WTC11 (cell line): Measurements from ENCODE around the gene HLCS.

Experiments used
- AFF4 ChIP-seq: sonication (generic); formaldehyde crosslinking; IDR thresholded peaks from 2 replicates; pipeline ENCODE4 v1.8.1; 2023; ENCODE audit warnings: mild to moderate bottlenecking, missing genetic modification reagents, borderline replicate concordance
- ATF1 ChIP-seq: sonication (generic); formaldehyde crosslinking; IDR thresholded peaks from 2 replicates; pipeline ENCODE4 v1.8.1; 2023; ENCODE audit warnings: mild to moderate bottlenecking, moderate library complexity, missing genetic modification reagents
- CREB1 ChIP-seq: sonication (generic); formaldehyde crosslinking; IDR thresholded peaks from 2 replicates; pipeline ENCODE4 v1.8.0; 2023; ENCODE audit warnings: mild to moderate bottlenecking, missing genetic modification reagents
- ETV6 ChIP-seq: sonication (generic); formaldehyde crosslinking; IDR thresholded peaks from 2 replicates; pipeline ENCODE4 v1.8.1; 2022; ENCODE audit warnings: mild to moderate bottlenecking, missing genetic modification reagents
- TEAD1 ChIP-seq: sonication (generic); formaldehyde crosslinking; IDR thresholded peaks from 2 replicates; pipeline ENCODE4 v1.8.0; 2022; ENCODE audit warnings: mild to moderate bottlenecking, missing genetic modification reagents
- ZNF138 ChIP-seq: sonication (generic); formaldehyde crosslinking; conservative IDR thresholded peaks from 2 replicates; pipeline ENCODE4 v1.8.1; 2022; ENCODE audit warnings: mild to moderate bottlenecking, moderate library complexity, missing genetic modification reagents
- ZNF263 ChIP-seq: sonication (generic); formaldehyde crosslinking; IDR thresholded peaks from 2 replicates; pipeline ENCODE4 v1.8.1; 2022; ENCODE audit warnings: low read depth, mild to moderate bottlenecking, moderate library complexity, missing genetic modification reagents
- TF ChIP-seq, protein P1 (sequence below): fragments of 200-600 bp; IDR thresholded peaks from 2 replicates; pipeline ENCODE4 v1.8.0; 2022; ENCODE audit warnings: antibody characterized with exemption
- TF ChIP-seq, protein P2 (sequence below): sonication (generic); formaldehyde crosslinking; IDR thresholded peaks from 2 replicates; pipeline ENCODE4 v1.8.1; 2022; ENCODE audit warnings: low read depth, missing genetic modification reagents, borderline replicate concordance
- TF ChIP-seq, protein P3 (sequence below): sonication (generic); formaldehyde crosslinking; IDR thresholded peaks from 2 replicates; pipeline ENCODE4 v1.8.0; 2022; ENCODE audit warnings: mild to moderate bottlenecking, missing genetic modification reagents
- TF ChIP-seq, protein P4 (sequence below): sonication (generic); formaldehyde crosslinking; IDR thresholded peaks from 2 replicates; pipeline ENCODE4 v1.8.0; 2023; ENCODE audit warnings: missing genetic modification reagents, mild to moderate bottlenecking, borderline replicate concordance
- TF ChIP-seq, protein P5 (sequence below): sonication (generic); formaldehyde crosslinking; IDR thresholded peaks from 2 replicates; pipeline ENCODE4 v1.8.0; 2023; ENCODE audit warnings: mild to moderate bottlenecking, missing genetic modification reagents

GRCh38 chr21:36828208-36828607, 138.3 kb downstream of the HLCS start:
- TF ChIP-seq AFF4 (no peak), ETV6 (CRISPR knock-in tag) (no peak), TEAD1 (no peak), ZNF138 (CRISPR knock-in tag) (no peak), ZNF263 (CRISPR knock-in tag) (no peak), CREB1 (CRISPR knock-in tag) (no peak), ATF1 (no peak)
- TF ChIP-seq, protein P1, sequence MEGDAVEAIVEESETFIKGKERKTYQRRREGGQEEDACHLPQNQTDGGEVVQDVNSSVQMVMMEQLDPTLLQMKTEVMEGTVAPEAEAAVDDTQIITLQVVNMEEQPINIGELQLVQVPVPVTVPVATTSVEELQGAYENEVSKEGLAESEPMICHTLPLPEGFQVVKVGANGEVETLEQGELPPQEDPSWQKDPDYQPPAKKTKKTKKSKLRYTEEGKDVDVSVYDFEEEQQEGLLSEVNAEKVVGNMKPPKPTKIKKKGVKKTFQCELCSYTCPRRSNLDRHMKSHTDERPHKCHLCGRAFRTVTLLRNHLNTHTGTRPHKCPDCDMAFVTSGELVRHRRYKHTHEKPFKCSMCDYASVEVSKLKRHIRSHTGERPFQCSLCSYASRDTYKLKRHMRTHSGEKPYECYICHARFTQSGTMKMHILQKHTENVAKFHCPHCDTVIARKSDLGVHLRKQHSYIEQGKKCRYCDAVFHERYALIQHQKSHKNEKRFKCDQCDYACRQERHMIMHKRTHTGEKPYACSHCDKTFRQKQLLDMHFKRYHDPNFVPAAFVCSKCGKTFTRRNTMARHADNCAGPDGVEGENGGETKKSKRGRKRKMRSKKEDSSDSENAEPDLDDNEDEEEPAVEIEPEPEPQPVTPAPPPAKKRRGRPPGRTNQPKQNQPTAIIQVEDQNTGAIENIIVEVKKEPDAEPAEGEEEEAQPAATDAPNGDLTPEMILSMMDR: no peak
- TF ChIP-seq, protein P2, sequence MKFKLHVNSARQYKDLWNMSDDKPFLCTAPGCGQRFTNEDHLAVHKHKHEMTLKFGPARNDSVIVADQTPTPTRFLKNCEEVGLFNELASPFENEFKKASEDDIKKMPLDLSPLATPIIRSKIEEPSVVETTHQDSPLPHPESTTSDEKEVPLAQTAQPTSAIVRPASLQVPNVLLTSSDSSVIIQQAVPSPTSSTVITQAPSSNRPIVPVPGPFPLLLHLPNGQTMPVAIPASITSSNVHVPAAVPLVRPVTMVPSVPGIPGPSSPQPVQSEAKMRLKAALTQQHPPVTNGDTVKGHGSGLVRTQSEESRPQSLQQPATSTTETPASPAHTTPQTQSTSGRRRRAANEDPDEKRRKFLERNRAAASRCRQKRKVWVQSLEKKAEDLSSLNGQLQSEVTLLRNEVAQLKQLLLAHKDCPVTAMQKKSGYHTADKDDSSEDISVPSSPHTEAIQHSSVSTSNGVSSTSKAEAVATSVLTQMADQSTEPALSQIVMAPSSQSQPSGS (CRISPR knock-in tag): no peak
- TF ChIP-seq, protein P3, sequence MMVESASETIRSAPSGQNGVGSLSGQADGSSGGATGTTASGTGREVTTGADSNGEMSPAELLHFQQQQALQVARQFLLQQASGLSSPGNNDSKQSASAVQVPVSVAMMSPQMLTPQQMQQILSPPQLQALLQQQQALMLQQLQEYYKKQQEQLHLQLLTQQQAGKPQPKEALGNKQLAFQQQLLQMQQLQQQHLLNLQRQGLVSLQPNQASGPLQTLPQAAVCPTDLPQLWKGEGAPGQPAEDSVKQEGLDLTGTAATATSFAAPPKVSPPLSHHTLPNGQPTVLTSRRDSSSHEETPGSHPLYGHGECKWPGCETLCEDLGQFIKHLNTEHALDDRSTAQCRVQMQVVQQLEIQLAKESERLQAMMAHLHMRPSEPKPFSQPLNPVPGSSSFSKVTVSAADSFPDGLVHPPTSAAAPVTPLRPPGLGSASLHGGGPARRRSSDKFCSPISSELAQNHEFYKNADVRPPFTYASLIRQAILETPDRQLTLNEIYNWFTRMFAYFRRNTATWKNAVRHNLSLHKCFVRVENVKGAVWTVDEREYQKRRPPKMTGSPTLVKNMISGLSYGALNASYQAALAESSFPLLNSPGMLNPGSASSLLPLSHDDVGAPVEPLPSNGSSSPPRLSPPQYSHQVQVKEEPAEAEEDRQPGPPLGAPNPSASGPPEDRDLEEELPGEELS (CRISPR knock-in tag): no peak
- TF ChIP-seq, protein P4, sequence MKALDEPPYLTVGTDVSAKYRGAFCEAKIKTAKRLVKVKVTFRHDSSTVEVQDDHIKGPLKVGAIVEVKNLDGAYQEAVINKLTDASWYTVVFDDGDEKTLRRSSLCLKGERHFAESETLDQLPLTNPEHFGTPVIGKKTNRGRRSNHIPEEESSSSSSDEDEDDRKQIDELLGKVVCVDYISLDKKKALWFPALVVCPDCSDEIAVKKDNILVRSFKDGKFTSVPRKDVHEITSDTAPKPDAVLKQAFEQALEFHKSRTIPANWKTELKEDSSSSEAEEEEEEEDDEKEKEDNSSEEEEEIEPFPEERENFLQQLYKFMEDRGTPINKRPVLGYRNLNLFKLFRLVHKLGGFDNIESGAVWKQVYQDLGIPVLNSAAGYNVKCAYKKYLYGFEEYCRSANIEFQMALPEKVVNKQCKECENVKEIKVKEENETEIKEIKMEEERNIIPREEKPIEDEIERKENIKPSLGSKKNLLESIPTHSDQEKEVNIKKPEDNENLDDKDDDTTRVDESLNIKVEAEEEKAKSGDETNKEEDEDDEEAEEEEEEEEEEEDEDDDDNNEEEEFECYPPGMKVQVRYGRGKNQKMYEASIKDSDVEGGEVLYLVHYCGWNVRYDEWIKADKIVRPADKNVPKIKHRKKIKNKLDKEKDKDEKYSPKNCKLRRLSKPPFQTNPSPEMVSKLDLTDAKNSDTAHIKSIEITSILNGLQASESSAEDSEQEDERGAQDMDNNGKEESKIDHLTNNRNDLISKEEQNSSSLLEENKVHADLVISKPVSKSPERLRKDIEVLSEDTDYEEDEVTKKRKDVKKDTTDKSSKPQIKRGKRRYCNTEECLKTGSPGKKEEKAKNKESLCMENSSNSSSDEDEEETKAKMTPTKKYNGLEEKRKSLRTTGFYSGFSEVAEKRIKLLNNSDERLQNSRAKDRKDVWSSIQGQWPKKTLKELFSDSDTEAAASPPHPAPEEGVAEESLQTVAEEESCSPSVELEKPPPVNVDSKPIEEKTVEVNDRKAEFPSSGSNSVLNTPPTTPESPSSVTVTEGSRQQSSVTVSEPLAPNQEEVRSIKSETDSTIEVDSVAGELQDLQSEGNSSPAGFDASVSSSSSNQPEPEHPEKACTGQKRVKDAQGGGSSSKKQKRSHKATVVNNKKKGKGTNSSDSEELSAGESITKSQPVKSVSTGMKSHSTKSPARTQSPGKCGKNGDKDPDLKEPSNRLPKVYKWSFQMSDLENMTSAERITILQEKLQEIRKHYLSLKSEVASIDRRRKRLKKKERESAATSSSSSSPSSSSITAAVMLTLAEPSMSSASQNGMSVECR (CRISPR knock-in tag): no peak
- TF ChIP-seq, protein P5, sequence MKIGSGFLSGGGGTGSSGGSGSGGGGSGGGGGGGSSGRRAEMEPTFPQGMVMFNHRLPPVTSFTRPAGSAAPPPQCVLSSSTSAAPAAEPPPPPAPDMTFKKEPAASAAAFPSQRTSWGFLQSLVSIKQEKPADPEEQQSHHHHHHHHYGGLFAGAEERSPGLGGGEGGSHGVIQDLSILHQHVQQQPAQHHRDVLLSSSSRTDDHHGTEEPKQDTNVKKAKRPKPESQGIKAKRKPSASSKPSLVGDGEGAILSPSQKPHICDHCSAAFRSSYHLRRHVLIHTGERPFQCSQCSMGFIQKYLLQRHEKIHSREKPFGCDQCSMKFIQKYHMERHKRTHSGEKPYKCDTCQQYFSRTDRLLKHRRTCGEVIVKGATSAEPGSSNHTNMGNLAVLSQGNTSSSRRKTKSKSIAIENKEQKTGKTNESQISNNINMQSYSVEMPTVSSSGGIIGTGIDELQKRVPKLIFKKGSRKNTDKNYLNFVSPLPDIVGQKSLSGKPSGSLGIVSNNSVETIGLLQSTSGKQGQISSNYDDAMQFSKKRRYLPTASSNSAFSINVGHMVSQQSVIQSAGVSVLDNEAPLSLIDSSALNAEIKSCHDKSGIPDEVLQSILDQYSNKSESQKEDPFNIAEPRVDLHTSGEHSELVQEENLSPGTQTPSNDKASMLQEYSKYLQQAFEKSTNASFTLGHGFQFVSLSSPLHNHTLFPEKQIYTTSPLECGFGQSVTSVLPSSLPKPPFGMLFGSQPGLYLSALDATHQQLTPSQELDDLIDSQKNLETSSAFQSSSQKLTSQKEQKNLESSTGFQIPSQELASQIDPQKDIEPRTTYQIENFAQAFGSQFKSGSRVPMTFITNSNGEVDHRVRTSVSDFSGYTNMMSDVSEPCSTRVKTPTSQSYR (CRISPR knock-in tag): no peak
